Urinary bladder (tissue), 4 donors: ENCODE data around the gene PKHD1. TPM values are rescaled to one million over a fixed set of nuclear protein-coding genes. Genes with fewer than 3 reads are reported as not detected.

Experiments
- DNase-seq: peaks from one replicate; pipeline ENCODE4 v3.0.0-alpha.2; 2015; ENCODE audit errors: extremely low spot score
- H3K27ac ChIP-seq: one replicate; pipeline ENCODE4 v1.5.1; 2013; ENCODE audit warnings: low read depth, mild to moderate bottlenecking, moderate library complexity
- H3K36me3 ChIP-seq: one replicate; pipeline ENCODE4 v1.6.1; 2013; ENCODE audit warnings: mild to moderate bottlenecking, moderate library complexity; ENCODE audit not compliant: insufficient read depth
- H3K4me1 ChIP-seq: one replicate; pipeline ENCODE4 v1.6.1; 2013; ENCODE audit warnings: mild to moderate bottlenecking, moderate library complexity; ENCODE audit not compliant: insufficient read depth
- H3K4me3 ChIP-seq: one replicate; pipeline ENCODE4 v1.5.1; 2013; ENCODE audit warnings: low read depth, low read length
- WGBS: extraction: QIAGEN DNeasy Blood & Tissue Kit; methylation state at CpG from one replicate; pipeline ENCODE4 v1.1.7; 2013; 5-methylcytosine and 5-hydroxymethylcytosine counted together
- polyA plus RNA-seq: library from polyadenylated mRNA; stranded (reverse); fragments of 200-250 nt; gene quantifications from one replicate; pipeline ENCODE4 v1.2.3, GENCODE V29; 2013
- total RNA-seq: library from RNA; depleted of rRNA; stranded (reverse); fragments of >200 nt; gene quantifications from one replicate; pipeline ENCODE4 v1.2.3, GENCODE V29; 2014
- donor health status: healthy with polysubstance abuse.
- donor health status: healthy.

The PKHD1 gene
- total and polyA plus RNA-seq, 2 donors, result 0.29 to 3.6 TPM

DNA sequence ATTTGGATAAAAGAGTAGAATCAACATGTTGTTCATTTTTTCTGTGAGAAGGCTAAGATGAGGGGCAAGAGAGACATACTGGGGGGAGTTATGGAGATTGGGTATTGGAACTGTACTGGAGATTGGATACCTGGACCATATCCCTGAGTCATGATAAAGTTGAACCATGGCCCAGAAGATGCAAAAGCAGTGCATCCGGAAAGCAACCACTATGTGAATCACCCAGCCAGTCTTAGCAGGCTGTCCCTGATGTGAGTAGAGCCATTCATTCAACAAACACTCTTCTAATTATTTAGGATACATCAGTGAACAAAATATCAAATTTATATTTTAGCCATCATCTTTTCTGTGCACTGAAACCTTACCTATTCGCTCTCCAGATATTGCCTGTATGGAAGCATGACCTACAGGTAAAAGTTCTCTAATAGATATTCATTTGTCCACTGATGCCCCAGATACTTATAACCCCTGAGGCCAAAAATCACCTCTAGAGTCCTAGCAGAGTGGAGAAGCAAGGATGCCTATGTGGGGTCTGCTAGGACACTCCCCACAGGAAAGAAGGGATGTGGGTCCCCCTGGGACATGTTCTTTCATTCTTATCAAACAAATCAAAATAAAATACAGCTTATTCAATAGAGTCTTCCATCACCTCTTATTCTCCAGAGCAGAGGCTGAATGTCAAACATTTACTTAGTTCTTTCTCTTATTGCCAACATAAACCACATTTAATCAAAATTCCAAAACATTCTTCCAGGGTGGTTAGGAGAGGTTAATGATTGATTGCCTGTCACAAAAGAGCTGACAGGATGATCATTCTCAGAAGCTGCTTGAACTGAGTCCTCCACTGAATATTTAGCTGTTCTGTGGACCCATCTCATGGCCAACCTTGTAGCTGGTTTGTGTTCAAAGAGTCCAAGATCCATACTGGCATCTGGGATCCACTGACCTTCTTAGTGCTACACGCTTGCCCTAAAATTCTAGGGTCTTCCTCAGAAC lies 37.0 kb upstream of the PKHD1 start:
- H3K36me3 ChIP-seq, result no peaks in the 10 kb centered on the region
- WGBS, result 96% methylated on average over 3 of the region's 3 CpGs
- H3K4me1 ChIP-seq, result no peaks in the 10 kb centered on the region
- DNase-seq, result no peak
- no peak overlapping the region for H3K4me3 ChIP-seq
- H3K27ac ChIP-seq, result no peak overlapping the region

DNA sequence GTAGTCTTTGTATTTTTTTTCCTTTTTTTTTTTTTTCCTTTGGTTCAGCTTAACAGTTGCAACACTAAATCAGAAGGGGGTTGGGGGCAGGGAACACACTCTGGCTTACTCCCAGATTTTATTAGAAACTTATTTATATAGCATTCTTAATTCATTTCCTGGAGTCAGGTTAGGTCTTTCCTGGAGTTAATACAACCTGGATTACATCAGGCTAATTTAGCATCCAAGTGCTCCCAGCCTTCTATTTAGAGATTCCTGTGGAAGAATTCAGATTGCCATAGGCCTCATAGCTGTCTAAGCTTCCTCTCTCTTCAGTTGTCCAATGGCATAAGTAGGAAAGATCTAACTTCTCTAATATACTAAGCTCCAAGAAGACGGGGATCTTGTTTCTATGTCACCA lies 35.8 kb upstream of the PKHD1 start:
- H3K36me3 ChIP-seq, result no peaks in the 10 kb centered on the region
- H3K4me1 ChIP-seq, result no peaks in the 10 kb centered on the region
- H3K27ac ChIP-seq, result no peak overlapping the region
- no peak for DNase-seq
- no peak overlapping the region for H3K4me3 ChIP-seq
- 86% methylated on average over 1 of the region's 1 CpG for WGBS

DNA sequence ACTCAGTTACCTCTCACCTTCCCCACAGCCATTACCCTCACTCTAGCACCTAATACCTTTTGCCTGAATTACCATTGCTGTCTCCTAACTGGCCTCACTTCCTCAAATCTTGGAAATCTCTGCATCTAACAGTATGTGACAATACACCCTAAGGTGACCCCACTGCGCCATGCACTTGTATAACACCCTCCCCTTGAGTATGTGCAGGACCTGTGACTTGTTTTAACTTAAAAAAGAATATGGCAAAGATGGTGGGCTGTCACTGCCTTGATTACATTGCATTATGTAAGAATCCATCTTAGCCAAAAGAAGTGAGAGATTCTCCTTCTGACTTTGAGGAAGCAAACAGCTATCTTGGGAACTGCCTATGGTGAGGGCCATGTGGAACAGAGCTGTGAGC lies 29.9 kb upstream of the PKHD1 start:
- H3K4me3 ChIP-seq, result no peak overlapping the region
- no peaks in the 10 kb centered on the region for H3K36me3 ChIP-seq
- H3K27ac ChIP-seq, result no peak overlapping the region
- no peak for DNase-seq
- 88% methylated on average over 1 of the region's 1 CpG for WGBS
- H3K4me1 ChIP-seq, result no peaks in the 10 kb centered on the region

DNA sequence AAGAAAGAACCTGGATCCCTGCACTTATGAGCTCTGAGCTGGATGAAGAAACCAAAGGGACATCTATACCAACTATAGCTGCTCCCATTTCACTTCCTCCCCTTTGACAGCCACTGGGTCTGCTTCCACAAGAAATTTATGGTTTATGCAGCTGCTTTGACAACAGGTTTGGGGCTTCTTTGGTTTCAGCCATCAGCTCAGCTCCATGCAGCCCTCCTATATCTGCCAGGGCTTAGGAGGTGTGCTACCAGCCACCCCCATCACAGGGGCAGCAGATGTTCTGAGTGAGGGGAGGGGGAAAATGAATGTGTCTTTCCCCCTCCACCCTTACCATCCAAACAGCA lies 29.2 kb upstream of the PKHD1 start:
- Histone ChIP-seq H3K36me3 (no peaks in the 10 kb centered on the region), H3K4me3 (no peak overlapping the region), H3K4me1 (no peaks in the 10 kb centered on the region), H3K27ac (no peak overlapping the region)
- DNase-seq, result no peak

DNA sequence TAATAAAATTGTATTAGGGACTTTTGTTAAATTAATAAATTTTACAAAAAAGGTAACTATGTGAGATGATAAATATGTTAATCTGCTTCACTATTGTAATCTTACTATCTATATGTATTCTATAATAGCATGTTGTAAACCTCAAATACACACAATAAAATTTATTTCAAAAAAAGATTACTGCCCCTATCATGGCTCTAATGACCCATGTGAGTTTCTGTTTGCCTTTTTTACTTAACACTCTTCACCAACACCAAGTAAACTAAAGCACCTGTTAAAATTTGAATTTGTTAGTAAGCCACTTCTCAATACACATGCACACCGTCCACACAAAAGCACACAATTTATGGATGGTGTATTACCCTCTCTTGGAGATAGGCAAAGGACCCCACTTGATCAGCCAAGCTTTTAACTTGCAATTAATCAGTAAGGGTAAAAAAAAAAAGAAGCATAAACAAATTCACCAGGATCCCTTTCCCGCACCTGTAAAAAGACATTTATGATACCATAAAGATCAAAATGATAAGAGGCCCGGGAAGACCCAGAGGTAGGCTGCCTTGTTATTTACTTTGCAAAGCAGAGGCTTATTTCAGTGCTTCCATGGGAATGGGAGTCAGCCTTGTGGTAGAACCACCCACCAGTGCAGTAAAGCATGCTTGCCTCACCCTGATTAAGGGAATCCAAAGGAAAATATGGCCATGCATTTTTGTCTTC lies 28.6 kb upstream of the PKHD1 start:
- no peaks in the 10 kb centered on the region for H3K36me3 ChIP-seq
- no peaks in the 10 kb centered on the region for H3K4me1 ChIP-seq
- 19% methylated on average over 3 of the region's 3 CpGs for WGBS
- no peak overlapping the region for H3K4me3 ChIP-seq
- no peak for DNase-seq
- no peak overlapping the region for H3K27ac ChIP-seq

DNA sequence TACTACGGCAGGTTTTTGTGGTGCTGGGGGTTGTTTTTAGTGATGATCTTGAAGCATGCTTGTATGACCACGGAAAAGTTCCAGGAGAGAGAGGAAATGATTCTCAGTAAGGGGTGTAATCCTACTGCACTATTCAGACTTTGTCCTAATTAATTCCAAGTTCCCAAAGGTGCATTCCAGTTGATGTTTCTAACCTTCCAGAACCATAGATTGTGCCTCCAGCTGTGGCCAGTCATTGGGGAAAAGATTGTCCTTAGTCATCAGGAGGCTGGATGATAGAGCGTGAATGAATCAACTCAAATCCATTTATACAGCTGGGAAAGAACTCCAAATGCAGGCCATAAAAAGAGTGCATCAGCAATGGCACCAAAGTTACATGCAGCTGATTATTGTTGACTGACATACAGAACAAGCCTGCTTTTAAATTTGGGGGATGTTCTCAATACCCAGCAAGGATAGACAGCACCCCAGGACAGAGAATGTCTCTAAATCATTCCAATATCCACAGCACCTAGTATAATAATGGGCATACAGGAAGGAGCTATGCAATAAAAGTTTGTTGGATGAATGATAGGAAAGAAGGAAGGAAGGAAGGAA lies 27.8 kb upstream of the PKHD1 start:
- Histone ChIP-seq H3K4me1 (no peaks in the 10 kb centered on the region), H3K4me3 (no peak overlapping the region), H3K36me3 (no peaks in the 10 kb centered on the region), H3K27ac (no peak overlapping the region)
- 59% methylated on average over 3 of the region's 3 CpGs for WGBS
- DNase-seq, result no peak

DNA sequence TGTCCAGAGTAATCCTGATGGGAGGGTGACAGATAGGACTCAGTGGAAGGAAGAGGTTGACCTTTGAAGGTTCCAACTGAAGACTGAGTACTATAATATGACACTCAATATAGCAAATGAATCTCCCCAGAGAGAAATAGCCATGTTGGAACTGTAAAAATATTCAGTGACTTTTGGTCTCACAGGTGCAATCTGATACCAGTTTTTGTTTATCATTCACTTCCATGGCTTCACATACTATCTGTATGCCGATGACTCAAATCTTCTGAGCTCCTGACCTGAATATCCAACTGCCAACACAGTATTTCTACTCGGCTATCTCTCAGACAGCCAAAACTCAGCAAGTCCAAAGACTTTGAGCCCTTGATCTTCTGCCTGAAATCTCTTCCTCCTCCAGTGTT lies 21.8 kb upstream of the PKHD1 start:
- Histone ChIP-seq H3K27ac (no peak overlapping the region), H3K4me3 (no peak overlapping the region), H3K36me3 (no peaks in the 10 kb centered on the region), H3K4me1 (no peaks in the 10 kb centered on the region)
- DNase-seq, result no peak
- WGBS, result 40% methylated on average over 2 of the region's 2 CpGs

DNA sequence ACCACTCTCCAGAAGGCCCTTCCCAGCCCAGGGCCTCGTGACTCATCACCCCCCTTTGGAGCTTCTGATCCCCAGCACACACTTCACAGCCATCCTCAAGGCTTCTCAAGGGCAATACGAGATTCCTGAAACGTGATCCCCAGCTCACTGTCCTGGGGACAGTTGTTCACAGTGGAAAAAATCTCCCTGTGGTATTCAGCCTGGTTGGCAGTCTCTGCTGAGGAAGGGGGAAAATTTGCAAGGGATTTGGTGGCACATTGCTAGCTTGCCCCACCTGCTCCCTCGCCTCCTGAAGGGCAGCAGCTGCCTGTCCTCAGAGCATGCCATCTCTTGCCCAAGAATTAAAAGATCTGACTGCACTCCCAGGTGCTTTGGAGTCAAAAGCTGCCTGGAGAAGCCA lies 20.7 kb upstream of the PKHD1 start:
- 42% methylated on average over 4 of the region's 4 CpGs for WGBS
- H3K27ac ChIP-seq, result no peak overlapping the region
- DNase-seq, result no peak
- H3K4me1 ChIP-seq, result no peaks in the 10 kb centered on the region
- no peak overlapping the region for H3K4me3 ChIP-seq
- H3K36me3 ChIP-seq, result no peaks in the 10 kb centered on the region

DNA sequence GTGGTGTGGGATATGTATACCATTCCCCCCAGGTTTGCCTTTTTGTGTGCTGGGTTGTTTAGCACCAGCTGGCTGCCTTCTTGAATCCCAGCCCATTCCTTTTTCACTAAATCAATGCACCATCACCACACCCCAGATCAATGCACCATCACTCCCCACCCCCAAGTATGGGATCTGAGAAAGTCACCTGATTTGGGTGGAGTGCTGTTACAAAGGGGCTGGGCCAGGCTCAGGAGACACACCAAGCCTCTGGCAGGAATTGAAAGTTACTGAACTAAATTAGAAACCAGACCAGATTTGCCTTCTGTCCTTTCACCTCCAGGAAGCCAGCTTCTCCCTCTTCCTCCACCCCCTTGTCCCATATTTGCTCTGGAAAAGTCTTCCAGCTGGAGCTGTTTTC lies 19.6 kb upstream of the PKHD1 start:
- no peak overlapping the region for H3K27ac ChIP-seq
- H3K4me1 ChIP-seq, result no peaks in the 10 kb centered on the region
- H3K36me3 ChIP-seq, result no peaks in the 10 kb centered on the region
- DNase-seq, result no peak
- no peak overlapping the region for H3K4me3 ChIP-seq

DNA sequence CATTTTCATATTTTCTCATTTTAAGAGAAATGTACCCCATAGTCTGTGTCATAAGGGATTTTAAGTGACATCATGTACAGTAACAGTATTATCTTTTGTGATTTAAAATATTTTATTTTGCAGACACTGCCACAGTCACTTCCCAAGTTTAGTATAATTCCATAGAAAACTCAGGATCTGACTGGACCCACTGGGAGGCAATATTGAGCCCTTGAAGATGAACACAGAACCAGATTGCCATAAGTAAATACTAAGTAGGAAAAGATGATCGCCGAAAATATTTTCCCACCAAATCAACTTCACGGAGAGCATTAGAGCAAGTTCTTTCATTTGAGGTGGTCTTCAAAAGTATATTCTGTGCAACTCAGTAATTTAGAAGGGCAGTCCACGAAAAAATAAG lies 17.6 kb upstream of the PKHD1 start:
- WGBS, result 71% methylated on average over 4 of the region's 4 CpGs
- no peaks in the 10 kb centered on the region for H3K4me1 ChIP-seq

DNA sequence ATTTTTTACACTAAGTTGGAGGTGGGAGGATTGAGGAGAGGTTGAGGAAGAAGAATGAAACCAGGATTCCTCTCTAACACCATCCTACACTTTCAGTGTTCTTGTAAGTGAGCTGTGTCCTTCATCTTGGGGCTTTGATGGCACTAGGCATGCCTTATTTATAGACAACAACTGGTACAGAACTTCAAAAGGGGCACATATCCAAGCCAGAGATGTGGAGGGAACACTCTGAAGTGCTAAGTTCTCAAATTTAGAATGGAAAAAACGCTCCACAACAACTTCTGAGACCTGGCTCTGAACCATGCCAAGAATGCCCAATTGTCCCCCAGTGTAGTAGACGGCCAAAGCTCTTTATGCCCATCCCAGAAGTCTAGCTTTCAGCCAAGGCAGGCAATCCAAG lies 16.2 kb upstream of the PKHD1 start:
- DNase-seq, result no peak
- H3K4me3 ChIP-seq, result no peak overlapping the region
- no peaks in the 10 kb centered on the region for H3K36me3 ChIP-seq
- 76% methylated on average over 2 of the region's 2 CpGs for WGBS
- H3K27ac ChIP-seq, result no peak overlapping the region
- H3K4me1 ChIP-seq, result no peaks in the 10 kb centered on the region

More for the DNA sequence above, 17.6 kb upstream of the PKHD1 start:
- DNase-seq, result no peak
- H3K36me3 ChIP-seq, result no peaks in the 10 kb centered on the region
- H3K4me3 ChIP-seq, result no peak overlapping the region
- H3K27ac ChIP-seq, result no peak overlapping the region

DNA sequence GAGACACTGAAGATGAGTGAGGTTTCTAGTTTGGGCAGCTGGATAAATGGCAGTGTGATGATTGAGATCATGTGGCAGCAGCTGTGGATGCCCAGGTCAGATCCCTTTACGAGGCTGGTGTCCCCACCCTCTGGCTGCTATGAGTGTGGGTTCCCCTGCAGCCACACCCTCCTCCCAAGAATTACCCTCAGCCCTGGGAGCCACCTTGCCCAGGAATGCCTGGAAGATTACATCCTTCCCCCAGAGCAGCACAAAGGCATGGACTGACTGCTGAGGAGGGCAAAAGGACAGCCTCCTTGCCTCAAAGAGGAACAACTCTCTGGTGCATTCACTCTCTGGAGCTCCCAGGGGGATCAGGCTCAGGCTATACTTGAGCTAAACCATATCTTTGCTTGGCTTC lies 15.0 kb upstream of the PKHD1 start:
- H3K4me3 ChIP-seq, result no peak overlapping the region
- no peaks in the 10 kb centered on the region for H3K36me3 ChIP-seq
- H3K27ac ChIP-seq, result no peak overlapping the region
- DNase-seq, result no peak
- 46% methylated on average over 1 of the region's 1 CpG for WGBS
- H3K4me1 ChIP-seq, result no peaks in the 10 kb centered on the region

DNA sequence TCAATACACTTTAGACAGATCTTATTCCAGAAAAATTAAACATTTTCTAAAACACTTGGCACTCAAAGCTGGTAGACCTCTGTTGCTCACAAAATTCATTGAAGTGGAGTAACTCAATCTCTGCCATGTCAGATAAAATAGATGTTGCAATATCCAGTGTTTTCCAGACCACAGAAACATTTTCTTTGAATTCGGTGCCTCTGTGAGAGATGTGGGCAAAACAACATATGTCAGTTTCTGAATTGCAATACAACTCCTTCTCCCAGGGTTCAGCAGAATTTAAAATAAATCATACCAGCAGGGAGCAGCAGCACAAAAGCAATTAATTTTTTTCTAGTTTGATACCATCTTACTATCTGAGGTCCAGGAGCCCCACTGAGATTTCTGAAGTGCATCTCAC lies 11.3 kb upstream of the PKHD1 start:
- H3K36me3 ChIP-seq, result no peaks in the 10 kb centered on the region
- H3K27ac ChIP-seq, result no peak overlapping the region
- no peaks in the 10 kb centered on the region for H3K4me1 ChIP-seq
- 64% methylated on average over 1 of the region's 1 CpG for WGBS
- no peak for DNase-seq
- H3K4me3 ChIP-seq, result no peak overlapping the region

DNA sequence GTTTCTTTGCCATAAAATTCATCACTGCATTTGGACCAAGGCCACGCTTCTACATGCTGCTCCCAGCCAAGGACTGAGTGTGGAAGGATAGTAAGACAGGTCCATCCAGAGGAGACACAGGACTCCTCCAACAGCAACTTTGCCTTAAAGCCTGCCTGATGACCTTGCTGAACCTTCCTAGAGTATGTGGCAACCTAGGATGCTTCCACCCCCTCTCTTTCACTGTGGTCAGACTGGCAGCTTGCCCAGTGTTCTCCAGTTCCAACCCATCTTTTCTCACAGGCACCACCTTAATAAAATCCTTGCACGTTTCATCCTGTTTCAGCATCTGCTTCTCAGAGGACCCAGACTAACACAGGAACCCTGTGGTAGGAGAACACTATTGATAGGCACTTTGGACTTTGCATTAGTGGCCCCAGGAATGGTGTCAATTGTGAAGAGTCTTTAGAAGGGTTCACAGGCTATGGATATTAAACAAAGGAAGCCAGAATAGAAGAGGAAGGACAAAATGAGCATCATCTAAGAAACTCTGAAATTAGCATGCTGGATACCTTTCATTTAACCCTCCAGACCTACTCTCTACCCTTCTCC lies 2.4 kb upstream of the PKHD1 start:
- Histone ChIP-seq H3K4me3 (no peak overlapping the region), H3K4me1 (no peaks in the 10 kb centered on the region), H3K36me3 (no peaks in the 10 kb centered on the region), H3K27ac (no peak overlapping the region)
- DNase-seq, result no peak
- WGBS, result 49% methylated on average over 2 of the region's 2 CpGs
